Central memory CD4-positive, alpha-beta T cell (primary cell): ENCODE results near the gene AKR1E2.

Experiments
- DNase-seq: peaks from one replicate; pipeline ENCODE4 v3.0.0; 2022
- total RNA-seq, 3 experiments: gene quantifications; one replicate each; lab custom pipeline; 2026; lab: John Stamatoyannopoulos, UW

AKR1E2 gene
- total RNA-seq = 1.8 to 11.4 (median 3.8) reads per million in 3 experiments

DNA sequence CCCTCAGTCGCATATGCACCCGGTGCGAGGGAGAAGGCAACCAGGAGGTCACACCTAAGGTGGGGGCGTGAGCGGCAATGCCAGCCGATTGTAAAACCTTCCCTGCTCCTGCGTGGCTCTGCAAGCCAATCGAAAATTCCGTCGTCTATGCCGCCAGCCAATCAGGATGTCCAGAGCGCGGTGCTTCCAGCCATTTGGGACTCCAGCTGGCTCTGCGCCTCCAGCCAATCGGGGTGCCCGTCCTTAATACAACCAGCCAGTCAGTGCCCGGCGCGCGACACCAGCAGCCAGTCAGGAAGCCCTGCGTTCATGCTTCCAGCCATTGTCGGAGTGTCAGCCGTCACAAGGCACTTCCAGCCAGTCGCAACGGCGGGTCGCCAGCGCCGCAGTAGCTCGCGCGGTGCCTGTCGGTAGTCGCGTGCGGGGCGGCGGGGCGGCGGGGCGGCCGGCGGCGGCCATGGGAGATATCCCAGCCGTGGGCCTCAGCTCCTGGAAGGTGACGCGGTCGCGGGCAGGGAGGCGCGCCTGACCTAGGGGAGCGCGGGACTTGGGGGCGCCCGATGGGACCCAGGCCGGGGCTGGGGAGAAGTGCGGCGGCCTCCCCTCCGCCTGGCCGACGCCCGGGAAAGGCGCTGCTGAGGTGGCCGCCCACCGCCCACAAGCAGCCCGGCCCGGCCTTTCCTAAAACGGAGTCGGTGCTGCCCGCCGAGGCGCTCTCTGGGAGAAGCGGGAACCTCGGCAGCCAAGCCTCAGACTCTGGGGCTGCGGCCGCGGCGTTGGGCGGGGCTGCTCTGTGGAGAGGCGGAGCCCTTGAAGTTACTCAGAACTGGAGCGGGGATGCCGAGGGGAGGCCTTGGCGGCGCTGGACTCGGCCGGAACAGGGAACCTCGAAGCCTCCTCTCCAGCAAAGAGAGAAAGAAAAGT lies at the start of gene AKR1E2:
Gene AKR1E2 (plus strand): TSS at position 340 of the 924 bp plus-strand sequence. CDS start 118 bp downstream, at position 458.
- DNase-seq = peak; percentile 87

DNA sequence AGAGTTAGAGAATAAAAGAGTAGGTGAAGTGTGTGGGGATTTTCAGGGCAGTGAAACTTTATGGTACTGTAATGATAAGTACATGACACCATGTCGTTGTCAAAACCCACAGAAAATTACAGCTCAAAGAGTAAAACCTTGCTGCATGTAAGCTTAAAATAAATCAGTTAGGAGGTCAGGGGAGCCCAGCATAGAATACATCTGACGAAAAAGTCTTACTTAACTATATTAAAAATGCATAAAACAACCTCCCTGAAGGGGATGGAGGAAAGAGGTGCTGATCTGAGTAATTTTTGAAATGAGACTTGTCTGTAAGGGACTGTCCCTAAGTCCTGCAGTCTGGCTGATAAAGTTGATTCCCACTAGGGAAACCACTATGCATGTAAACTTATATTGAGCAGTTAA lies 49.8 kb upstream of the AKR1E2 start:
- no peak for DNase-seq

GRCh38 chr10:4778761-4779160 lies 47.2 kb upstream of the AKR1E2 start:
- no peak for DNase-seq

- no peak for DNase-seq
Measured at GRCh38 chr10:4780091-4780490, 45.9 kb upstream of the AKR1E2 start.

GRCh38 chr10:4780782-4781181 lies 45.2 kb upstream of the AKR1E2 start:
- no peak for DNase-seq

DNA sequence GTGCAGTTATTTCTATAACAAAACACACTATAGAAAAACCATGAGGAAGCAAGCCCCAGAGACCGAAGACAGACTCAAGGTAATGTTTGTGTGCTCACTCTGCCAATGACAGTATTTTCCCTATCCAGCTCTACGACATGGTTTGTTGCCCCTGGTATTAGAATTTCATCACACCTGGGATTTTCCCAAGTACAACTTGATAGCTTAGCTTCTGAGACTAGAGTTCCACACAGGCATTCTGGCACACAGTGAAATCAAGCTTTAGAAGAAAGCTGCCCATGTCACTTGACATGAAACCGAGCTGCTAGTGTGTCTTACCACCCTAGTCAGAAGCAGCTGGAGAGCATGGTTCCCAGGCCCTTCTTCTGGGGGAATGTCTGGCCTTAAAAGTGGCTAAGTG lies 44.1 kb upstream of the AKR1E2 start:
- DNase-seq = no peak

GRCh38 chr10:4784667-4785333 lies 41.2 kb upstream of the AKR1E2 start:
- no peak for DNase-seq

DNA sequence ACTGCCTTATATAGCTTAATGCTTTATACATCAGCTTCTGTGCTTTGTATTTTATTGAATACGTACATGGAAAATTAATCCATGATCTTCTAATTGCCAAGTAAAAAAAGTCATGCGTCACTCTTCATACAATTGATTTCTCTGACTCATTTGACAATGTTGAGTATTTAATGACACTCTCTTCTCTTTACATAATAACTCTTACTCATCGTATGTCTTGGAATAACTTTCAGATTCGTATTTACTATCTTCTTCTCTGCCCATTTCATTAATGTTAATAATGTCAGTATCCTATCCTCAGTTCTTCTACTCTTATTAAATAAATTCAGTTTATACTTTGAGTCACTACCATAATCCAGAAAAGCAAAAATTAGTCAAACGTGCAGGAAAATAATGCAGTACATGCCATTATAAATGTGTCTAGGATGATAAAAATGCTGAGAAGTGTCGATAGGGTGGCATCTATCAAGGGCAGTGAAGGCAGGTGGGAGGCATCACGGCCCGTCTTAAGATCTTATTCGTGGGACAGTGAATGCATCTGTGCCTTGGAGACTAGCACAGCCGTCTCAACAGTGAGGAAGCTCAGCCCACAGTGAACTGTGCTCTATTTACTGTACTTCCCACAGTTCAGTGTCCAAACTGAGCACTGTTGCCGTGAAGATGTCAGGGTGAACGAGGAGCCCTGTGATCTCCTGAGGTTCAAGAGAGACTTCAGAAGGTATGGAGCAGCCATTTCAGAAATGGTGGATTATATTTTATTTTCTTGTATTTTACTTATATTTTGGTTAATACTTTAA lies 39.8 kb upstream of the AKR1E2 start:
- no peak for DNase-seq

- DNase-seq = no peak
Measured at GRCh38 chr10:4790045-4790444, 36.0 kb upstream of the AKR1E2 start.

DNA sequence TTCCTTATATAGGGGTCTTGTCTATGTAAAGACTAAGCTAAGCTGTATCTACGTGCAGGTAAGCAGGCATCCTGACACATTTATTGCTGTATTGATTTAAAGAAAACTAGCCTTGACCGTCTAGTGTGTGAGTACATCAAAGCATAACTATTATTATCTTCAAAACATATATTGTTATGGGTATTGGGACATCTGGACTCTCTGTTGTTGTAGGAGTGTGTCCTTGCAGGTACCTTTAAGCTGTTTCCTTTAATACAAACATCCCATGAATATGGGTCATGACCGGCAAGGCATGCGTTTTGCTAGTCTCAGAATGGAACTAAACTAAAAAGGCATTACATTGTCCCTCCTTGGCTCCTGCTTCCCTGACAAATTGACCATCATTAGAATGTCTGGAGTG lies 35.1 kb upstream of the AKR1E2 start:
- DNase-seq = no peak

DNA sequence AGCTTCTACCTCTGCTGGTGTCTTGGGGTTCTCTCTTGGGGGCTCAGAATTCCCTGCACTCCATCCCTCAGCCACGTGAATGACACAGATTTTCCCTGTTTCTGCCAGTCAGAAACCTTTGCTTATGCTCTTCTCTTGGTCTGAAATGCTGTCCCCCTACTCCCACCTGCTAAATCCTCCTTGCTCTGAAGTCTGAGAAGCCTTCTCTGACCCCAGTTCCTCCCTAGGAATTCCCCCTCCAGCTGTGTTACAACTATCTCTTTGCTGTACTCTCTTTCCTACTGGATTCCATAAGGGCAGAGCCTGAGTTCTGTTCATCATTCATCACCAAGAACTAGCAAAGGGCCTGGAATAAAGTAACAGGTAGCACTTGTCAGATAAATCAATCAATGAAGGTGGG lies 33.6 kb upstream of the AKR1E2 start:
- DNase-seq = no peak

DNA sequence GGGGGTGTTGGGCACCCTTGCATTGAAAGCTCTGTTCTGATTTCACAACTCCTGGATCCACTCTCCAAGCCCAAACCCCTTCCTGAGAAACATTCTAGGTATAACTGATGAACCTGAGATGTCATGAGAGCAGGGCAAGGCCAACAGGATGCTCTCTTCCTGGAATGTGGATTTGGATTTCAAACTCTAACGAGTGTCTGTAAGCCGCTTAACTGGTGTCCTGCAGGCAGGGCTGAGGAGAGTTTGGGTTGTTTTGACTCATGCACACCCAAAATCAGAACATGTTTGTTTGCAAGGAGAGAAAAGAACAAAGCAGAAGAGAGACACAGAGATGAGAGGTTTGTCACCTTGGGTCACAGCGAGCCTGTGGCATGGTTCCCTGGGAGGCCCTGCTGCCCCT lies 24.6 kb upstream of the AKR1E2 start:
- no peak for DNase-seq

DNA sequence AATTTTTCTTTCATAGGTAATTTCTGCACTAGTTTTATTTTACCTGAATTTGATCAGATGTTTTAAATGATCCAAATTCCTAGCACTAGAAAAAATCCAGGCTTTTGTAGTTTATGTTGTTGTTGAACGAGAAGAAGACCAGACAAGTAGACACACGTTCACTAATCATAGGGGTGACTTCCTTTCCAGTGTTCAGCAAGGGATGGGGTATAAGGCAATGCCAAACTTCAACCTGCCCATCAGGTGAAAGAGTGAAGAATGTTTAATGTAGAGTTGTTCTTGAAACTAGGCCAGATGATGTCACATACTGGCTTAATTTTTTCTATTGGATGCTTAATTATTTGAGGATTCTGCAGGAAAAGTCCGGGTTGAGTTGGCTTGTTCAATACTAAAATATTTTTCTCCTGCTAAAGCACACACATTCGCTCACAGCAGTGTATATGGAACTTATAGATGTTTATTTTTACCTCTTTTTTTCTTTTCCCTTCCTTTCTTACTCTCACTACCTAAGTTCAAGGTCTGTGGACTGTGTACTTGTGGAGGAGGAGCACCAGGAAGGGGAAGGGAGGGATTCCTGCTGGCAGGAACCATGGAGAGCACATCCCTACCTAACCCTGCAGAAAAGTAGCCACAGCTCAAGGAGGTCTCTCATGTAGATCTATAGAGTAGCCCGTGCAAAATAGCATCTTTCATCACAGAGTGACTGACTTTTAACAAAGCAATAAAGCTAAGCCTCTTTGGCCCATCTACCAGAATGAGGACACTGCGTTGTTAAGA lies 23.1 kb upstream of the AKR1E2 start:
- DNase-seq = no peak

GRCh38 chr10:4803822-4804221 lies 22.2 kb upstream of the AKR1E2 start:
- no peak for DNase-seq

DNA sequence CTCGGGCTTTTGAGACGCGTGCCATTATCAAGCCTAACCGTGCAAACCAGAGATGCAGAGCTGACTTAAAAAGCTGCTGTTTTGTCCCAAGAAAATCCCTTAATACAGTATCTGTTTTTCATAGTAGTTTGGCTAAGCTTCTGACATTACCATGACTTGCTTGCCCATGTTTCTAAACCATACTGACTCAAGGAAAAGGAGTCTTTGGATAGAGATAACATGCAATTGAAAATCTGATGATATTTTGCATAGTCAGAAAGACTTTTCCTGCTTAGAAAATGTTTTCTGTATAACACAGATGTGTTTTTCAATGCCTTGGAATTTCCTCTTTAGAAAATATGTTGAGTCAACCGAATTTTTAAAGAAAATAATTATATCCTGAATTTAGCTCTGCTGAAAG lies 21.5 kb upstream of the AKR1E2 start:
- DNase-seq = no peak

DNA sequence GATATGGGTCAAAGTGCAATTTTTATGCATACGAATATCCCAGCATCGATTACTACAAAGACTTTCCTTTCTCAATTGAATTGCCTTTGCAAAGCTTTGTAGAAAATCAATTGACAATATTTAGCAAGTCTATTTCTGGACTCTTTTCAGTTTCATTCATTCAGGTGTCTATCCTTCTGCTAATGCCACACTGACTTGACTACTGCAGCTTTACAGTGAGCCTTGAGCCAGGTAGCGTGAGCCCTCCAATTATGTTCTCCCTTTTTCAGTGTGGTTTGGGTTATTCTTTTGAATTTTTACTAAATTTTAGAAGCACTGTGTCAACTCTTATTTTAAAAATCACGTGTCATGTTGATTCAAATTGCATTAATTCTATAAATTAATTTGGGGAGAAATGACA lies 19.5 kb upstream of the AKR1E2 start:
- no peak for DNase-seq

GRCh38 chr10:4807761-4808507 lies 18.1 kb upstream of the AKR1E2 start:
- DNase-seq = no peak

DNA sequence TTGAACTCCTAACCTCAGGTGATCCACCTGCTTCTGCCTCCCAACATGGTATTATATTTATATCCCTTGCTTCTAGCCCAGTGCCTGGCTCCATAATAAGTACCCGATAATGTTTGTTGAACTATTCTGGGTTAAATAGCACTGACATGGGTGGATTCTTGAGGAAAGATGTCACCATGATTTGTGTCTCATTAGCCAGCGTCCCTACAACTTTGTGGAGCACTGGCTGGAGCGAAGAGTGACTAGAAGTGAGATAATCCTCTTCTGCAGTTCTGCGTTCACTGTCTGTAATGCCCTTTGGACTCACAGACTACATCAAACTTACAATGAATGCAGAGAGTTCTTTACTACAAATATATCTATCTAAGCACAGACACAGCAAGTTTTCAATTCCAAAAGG lies 16.9 kb upstream of the AKR1E2 start:
- DNase-seq = no peak

GRCh38 chr10:4810092-4810491 lies 15.9 kb upstream of the AKR1E2 start:
- no peak for DNase-seq

DNA sequence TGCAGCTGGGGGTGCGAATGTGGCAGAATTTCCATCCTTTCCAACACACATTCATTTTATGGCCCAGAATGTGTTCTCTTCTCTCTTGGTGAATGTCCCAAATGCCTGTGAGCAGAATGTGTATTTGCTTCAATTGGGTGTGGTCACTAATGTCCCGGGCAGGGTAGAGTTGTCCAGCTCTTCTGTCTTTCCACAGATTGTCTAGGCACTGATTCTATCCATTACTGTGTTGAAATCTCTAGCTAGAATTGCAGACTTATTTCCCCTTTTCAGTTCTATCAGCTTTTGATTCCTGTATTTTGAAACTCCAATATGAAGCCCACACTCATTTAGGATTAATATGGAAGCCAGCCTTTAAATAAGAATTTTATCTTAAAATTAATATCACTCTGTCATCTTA lies 14.0 kb upstream of the AKR1E2 start:
- no peak for DNase-seq

DNA sequence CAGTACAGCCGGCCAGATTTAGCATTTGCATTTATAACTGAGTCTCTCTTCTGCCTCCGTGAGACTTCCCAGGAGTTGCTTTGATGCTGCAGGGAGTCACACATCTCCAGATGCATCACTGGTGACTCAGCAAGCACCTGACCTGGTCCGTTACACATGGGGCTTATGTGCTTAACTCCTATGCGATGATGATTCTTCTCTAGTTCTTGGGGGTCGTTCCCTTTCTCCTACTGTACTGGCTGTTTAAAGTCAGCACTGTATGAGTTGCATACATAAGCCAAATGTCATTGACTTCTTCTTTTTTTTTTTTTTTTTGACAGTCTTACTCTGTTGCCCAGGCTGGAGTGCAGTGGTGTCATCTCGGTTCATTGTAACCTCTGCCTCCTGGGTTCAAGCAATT lies 13.0 kb upstream of the AKR1E2 start:
- no peak for DNase-seq

DNA sequence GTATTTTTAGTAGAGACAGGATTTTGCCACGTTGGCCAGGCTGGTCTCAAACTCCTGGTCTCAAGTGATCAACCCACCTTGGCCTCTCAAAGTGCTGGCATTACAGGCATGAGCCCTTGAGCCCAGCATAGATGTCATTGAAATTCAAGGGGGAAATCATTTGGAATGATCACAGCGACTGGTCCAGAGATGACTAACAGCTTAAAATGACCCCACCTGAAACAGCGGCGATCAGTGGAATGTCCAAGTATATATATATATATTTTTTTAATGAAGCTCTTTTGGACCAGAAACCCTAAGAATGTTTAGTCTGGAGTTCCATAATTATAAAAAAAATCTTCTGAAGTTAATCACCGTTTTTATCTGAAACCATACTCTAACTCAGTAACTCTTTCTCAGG lies 12.5 kb upstream of the AKR1E2 start:
- no peak for DNase-seq
